ENCODE results near the gene GTF2F2.

- peak; percentile 46 for TF ChIP-seq POLR2A (IDR thresholded peaks at IDR 0.05; ENCODE audit: low read depth, low read length)
- TF ChIP-seq CTCF (IDR thresholded peaks at IDR 0.05; ENCODE audit: extremely low read depth in 1 of 2, insufficient read depth in 1 of 2, low read depth in 1 of 2, low read length in 2 of 2): no peak
Measured at GRCh38 chr13:45332831-45333219, 212.5 kb downstream of the GTF2F2 start.
